Activated gamma-delta T cell treated with Interleukin-2 at 50 U/mL for 16 hours (primary cell): Measurements from ENCODE around the gene GATA1.

Experiments
- DNase-seq: peaks from one replicate; pipeline ENCODE4 v3.0.0-alpha.2; 2020

GATA1 gene

GRCh38 chrX:48786341-48786800, at the start of gene GATA1:
Gene GATA1, plus strand, starts transcription at chrX:48786590. Its CDS starts 4,520 bp downstream, at chrX:48791110.
- DNase-seq = no peak

GRCh38 chrX:48736878-48737212, 49.5 kb upstream of the GATA1 start:
- DNase-seq = no peak

- peak; percentile 83 for DNase-seq
Measured at GRCh38 chrX:48737213-48737938, 49.0 kb upstream of the GATA1 start.

- DNase-seq = no peak
Measured at GRCh38 chrX:48737940-48738339, 48.5 kb upstream of the GATA1 start.

- DNase-seq = no peak
Measured at GRCh38 chrX:48741834-48742233, 44.6 kb upstream of the GATA1 start.

DNA sequence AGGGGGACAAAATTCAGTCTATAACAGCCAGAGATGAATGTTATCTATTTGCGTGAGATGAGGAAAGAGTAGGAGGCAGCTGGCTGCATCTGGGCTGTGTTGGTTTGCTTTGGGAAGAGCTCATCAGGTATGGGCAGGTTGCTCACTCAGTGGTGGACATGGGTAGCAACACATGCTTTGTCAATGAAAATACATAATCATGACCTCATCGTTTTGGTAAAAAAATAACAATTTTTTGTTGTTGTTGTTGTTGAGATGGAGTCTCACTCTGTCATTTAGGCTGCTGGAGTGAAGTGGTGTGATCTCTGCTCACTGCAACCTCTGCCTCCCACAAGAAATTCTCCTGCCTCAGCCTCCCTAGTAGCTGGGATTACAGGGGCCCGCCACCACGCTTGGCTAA, 41.2 kb upstream of the GATA1 start:
- DNase-seq = no peak

DNA sequence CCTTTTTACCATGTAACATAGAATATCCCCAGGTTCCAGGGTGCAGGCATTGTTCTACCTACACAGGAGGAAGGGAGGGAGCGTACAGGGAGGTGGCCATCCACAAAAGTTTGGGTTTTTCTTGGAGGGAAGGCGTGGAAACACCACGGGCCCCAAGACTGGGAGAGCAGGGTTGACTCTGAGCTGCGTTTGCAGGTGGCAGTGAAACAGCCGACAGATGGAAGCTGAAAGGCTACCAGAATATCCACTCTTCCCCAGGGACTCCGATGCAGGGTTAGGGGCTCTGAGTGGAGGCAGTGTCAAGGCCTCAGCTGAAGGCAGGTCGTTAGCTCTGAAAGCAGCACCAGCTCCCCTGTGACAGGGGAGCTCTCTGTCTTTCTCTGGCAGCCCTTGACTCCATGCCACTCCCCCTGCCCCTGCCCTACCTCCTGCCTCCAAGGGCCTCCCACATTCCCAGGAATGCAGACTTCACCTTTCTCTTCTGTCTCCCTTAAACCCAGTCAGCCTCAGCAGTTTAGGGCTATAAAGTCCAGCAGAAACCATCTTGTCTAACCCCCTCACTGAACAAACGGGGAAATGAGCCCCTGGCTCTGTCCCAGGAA, 38.9 kb upstream of the GATA1 start:
- DNase-seq = no peak

GRCh38 chrX:48749182-48749581, 37.2 kb upstream of the GATA1 start:
- DNase-seq = no peak

DNA sequence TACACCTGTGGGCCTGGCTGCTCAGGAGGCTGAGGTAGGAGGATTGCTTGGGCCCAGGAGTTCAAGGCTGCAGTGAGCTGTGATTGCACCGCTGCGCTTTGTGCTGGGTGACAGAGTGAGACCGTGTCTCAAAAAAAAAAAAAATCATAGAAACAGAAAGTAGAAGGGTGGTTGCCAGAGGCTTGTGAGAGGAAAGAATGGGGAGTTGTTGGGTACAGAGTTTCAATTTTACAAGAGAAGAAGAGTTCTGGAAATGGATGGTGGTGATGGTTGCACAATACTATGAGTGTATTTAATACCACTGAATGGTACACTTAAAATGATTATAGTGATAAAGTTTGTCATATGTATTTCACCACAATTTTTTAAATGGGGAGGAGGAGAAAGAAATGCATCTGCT, 35.0 kb upstream of the GATA1 start:
- DNase-seq = no peak

DNA sequence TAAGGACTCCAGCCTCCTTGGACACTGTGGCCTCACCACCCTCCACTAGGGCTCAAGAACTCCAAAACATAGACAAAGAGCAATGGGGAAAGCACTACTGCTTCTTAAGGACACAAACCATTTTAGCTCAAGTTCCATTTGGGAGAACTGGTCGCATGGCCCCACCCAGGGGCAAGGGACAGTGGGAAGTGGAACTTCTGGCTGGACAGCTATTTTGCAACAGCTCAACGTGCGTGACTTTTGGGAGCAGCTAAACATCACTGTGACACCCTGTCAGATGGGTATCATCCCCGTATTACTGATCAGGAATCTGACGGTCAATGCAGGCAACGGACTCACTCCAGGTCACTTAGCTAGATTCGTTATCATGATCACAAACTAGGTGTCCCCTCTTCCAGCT, 33.9 kb upstream of the GATA1 start:
- DNase-seq = no peak

GRCh38 chrX:48753708-48754228, 32.6 kb upstream of the GATA1 start:
- DNase-seq = no peak

- no peak for DNase-seq
Measured at GRCh38 chrX:48754238-48754637, 32.2 kb upstream of the GATA1 start.

DNA sequence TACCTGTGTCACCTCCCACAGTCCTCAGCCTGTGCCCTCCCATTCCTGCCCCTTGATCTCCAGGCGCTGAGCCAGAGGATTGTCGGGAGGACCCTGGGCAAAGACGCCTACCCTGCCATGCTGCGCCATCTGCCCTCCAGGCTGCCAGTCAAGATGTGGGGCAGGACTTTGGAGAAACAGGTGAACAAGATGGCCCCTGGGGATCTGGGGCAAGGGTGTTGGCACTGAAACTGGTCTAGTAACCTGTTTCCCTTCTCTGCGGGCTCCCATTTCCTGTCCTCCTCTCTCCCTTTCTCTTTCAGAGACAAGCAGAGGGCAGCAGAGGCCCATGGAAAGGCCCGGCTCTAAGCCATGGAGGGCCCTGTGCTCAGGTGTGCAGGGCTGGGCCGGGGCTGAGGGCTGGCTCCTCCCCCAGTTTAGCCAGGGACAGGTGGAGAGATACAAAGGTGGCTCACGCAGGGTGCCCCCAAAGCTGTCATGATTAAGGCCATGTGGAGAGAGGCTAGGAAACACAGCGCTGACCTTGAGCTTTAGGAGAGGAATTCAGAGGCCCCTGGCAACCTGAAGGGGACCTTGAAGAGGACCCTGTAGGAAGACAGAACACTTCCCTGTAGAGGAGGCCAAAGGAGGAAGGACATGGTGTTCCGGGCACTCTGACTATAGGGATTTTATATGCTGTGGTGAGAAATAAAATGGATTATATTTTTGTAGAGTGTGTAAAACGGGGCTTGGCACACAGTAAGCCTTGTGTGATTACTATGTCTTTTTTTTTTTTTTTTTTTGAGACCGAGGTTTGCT, 24.5 kb upstream of the GATA1 start, which contains the start of gene GLOD5:
GLOD5 (plus strand) TSS at position 74 of the 798 bp plus-strand sequence; CDS start at position 118, 44 bp downstream.
- DNase-seq = no peak

DNA sequence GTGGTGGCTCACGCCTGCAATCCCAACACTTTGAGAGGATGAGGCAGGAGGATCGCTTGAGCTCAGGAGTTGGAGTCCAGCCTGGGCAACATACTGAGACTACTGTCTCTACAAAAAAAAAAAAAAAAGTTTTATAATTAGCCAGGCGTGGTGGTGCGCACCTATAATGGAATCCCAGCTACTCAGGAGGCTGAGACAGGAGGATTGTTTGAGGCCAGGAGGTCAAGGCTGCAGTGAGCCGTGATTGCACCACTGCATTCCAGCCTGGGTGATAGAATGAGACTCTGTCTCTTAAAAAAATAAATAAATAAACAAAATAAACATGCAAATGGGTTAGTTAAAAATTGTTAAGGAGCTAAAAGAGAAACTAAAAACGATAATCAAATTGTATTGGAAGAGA, 17.2 kb upstream of the GATA1 start:
- DNase-seq = no peak

- no peak for DNase-seq
Measured at GRCh38 chrX:48770296-48770695, 16.1 kb upstream of the GATA1 start.

- no peak for DNase-seq
Measured at GRCh38 chrX:48772602-48773001, 13.8 kb upstream of the GATA1 start.

DNA sequence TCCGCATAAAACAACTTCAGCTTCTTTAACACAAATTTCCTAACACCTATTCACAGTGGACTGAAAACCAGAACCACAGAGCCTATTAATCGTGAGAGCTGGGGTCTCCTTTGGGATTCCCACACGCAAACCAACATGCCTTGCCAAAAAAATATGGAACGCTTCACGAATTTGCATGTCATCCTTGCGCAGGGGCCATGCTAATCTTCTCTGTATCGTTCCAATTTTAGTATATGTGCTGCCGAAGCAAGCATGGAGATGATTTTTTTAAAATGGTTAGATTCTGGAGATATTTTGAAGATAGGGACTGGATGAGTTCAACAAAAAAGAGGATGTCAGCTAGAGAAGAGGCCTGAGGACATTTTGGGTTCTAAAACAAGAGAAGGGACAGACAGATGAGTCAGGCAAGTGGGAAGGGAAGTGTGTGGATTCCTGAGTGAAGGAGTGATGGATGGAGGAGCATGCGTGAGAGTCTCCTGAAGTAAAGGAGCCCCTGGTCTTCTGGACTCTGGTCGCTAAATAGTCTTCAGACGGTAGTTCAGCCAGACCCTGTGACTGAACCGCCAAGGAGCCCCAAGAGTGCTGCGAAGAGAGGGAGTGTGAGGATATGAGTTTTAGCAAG, 9.5 kb upstream of the GATA1 start:
- DNase-seq = no peak

DNA sequence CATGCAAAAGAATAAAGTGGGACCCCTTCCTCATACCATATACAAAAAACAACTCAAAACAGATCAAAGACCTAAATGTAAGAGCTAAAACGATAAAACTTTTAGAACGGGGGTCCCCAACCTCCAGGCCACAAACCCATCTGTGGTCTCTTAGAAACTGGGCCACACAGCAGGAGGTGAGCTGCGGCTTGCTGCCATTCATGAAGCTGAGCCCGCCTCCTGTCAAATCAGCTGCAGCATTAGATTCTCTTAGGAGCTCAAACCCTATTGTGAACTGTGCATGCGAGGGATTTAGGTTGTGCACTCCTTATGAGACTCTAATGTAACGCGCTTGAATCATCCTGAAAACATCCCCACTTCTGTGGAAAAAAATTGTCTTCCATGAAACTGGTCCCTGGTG, 7.0 kb upstream of the GATA1 start:
- no peak for DNase-seq

DNA sequence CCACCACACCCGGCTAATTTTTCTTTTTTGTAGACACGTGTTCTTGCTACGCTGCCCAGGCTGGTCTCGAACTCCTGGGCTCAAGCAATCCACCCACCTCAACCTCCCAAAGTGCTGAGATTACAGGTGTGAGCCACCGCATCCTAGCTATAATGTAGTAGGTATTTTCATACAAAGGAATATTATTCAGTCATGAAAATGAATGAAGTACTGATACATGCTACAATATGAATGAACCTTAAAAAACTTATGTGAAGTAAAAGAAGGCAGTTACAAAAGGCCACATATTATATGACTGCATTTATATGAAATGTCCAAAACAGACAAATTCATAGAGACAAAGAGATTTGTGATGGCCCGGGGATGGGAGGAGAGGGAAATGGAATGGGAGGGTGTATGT, 4.7 kb upstream of the GATA1 start:
- DNase-seq = no peak

DNA sequence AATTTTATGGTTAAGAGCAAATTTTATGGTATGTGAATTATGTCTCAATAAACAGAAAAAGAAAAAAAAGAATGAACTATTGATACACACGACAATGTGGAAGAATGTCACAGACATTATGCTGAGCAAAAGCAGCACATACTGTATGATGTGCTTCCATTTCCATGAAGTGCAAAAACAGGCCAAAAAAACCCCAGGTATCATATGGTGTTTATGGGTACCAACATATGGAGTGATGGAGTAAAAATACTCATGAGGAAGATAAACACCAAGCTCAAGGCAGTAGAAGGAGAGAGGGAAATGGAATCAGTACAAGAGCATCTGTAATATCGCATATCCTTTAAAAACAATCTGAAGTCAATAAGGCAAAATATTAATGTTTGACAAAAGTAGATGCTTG, 4.2 kb upstream of the GATA1 start:
- DNase-seq = no peak

GRCh38 chrX:48782795-48783194, 3.6 kb upstream of the GATA1 start:
- no peak for DNase-seq

- DNase-seq = no peak
Measured at GRCh38 chrX:48784726-48785125, 1.7 kb upstream of the GATA1 start.

GRCh38 chrX:48785186-48785539, 1.2 kb upstream of the GATA1 start:
- DNase-seq = no peak
